Panc1 (cell line): ENCODE data around the gene FCN2.

Experiments used
- POLR2AphosphoS5 ChIP-seq: IDR thresholded peaks from 2 replicates; pipeline ENCODE4 v1.6.1; 2012; ENCODE audit warnings: mild to moderate bottlenecking, low read depth, low read length, moderate library complexity
- SIN3A ChIP-seq: IDR thresholded peaks from 2 replicates; pipeline ENCODE4 v1.6.1; 2012; ENCODE audit warnings: low read depth, mild to moderate bottlenecking, low read length, moderate library complexity, borderline replicate concordance; ENCODE audit not compliant: insufficient read depth
- TCF7L2 ChIP-seq: IDR thresholded peaks from 2 replicates; pipeline ENCODE4 v1.6.1; 2011; ENCODE audit warnings: mild to moderate bottlenecking, low read depth, low read length, inconsistent platforms
- TF ChIP-seq, protein P1 (sequence below): fragments of 450-650 bp; IDR thresholded peaks from 2 replicates; pipeline ENCODE4 v1.5.1; 2017; ENCODE audit warnings: mild to moderate bottlenecking

DNA sequence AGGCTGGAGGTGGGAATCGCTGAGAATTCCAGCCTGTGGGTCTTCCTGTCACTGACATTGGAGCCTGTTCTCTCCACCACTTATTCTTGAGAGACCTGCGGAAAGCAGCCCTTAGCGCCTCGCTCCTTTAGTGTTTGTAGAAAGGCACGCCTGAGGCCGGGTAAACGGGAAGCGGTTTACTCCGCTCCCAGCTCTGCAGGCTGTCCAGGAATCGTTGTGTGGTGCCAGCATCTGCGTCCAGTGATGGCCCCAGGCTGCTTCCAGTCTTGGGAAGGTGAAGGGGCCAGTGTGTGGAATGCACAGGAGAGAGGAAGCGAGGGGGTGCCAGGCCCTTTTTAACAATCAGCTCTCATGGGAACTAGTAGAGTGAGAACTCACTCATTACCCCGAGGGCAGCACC, 44.6 kb upstream of the FCN2 start:
- TF ChIP-seq, protein P1, sequence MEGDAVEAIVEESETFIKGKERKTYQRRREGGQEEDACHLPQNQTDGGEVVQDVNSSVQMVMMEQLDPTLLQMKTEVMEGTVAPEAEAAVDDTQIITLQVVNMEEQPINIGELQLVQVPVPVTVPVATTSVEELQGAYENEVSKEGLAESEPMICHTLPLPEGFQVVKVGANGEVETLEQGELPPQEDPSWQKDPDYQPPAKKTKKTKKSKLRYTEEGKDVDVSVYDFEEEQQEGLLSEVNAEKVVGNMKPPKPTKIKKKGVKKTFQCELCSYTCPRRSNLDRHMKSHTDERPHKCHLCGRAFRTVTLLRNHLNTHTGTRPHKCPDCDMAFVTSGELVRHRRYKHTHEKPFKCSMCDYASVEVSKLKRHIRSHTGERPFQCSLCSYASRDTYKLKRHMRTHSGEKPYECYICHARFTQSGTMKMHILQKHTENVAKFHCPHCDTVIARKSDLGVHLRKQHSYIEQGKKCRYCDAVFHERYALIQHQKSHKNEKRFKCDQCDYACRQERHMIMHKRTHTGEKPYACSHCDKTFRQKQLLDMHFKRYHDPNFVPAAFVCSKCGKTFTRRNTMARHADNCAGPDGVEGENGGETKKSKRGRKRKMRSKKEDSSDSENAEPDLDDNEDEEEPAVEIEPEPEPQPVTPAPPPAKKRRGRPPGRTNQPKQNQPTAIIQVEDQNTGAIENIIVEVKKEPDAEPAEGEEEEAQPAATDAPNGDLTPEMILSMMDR: no peak
- no peak for TF ChIP-seq TCF7L2
- TF ChIP-seq SIN3A: no peak
- TF ChIP-seq POLR2AphosphoS5: no peak
